Activated CD8-positive, alpha-beta T cell treated with anti-CD3 and anti-CD28 coated beads for 36 hours (primary cell): ENCODE results near the gene CTNNB1. TPM values are rescaled to one million over a fixed set of nuclear protein-coding genes. Genes with fewer than 3 reads are reported as not detected.

Experiments used
- ATAC-seq: fragments of 200-7000 bp; cut with Tn5 transposase; one replicate; pipeline ENCODE4 v1.10.0; 2021; ENCODE audit warnings: mild to moderate bottlenecking, moderate library complexity
- CTCF ChIA-PET: fragments of 350-600 bp; sonication (Branson Sonifier 250); formaldehyde crosslinking; loops from one replicate; lab custom pipeline; 2021; ENCODE audit warnings: antibody characterized with exemption; lab: Charles Lee
- POLR2A ChIA-PET: fragments of 350-600 bp; sonication (Branson Sonifier 250); formaldehyde crosslinking; loops from one replicate; lab custom pipeline; 2021; ENCODE audit warnings: antibody characterized with exemption; lab: Charles Lee
- DNase-seq: peaks from one replicate; pipeline ENCODE4 v3.0.0-alpha.2; 2020
- H3K27ac Mint-ChIP-seq: one replicate; pipeline ENCODE4 v1.8.0; 2021; ENCODE audit warnings: mild to moderate bottlenecking, mixed read lengths
- H3K27me3 Mint-ChIP-seq: one replicate; pipeline ENCODE4 v1.8.0; 2021; ENCODE audit warnings: mixed read lengths
- H3K36me3 Mint-ChIP-seq: one replicate; pipeline ENCODE4 v1.8.0; 2021; ENCODE audit warnings: low read depth, mixed read lengths
- H3K4me1 Mint-ChIP-seq: one replicate; pipeline ENCODE4 v1.8.0; 2021; ENCODE audit warnings: low read depth, mixed read lengths
- H3K4me3 Mint-ChIP-seq: one replicate; pipeline ENCODE4 v1.8.0; 2021; ENCODE audit warnings: mild to moderate bottlenecking, moderate library complexity, mixed read lengths
- H3K9me3 Mint-ChIP-seq: one replicate; pipeline ENCODE4 v1.8.0; 2021; ENCODE audit warnings: mixed read lengths
- intact Hi-C: fragments of 100-400 bp; cut with micrococcal nuclease; formaldehyde crosslinking; loops from one replicate; pipeline ENCODE4 v1.10.0; 2022
- total RNA-seq, 2 experiments: library from RNA; stranded (reverse); gene quantifications; one replicate each; pipeline ENCODE4 v1.2.3, GENCODE V29; 2021
- TF ChIP-seq, protein P1 (sequence below): fragments of 200-600 bp; IDR thresholded peaks from one replicate; pipeline ENCODE4 v1.8.0; 2022; ENCODE audit warnings: antibody characterized with exemption, mild to moderate bottlenecking

Gene CTNNB1
- total RNA-seq, 2 experiments from 2014 or later, result 99.9 to 104 TPM

DNA sequence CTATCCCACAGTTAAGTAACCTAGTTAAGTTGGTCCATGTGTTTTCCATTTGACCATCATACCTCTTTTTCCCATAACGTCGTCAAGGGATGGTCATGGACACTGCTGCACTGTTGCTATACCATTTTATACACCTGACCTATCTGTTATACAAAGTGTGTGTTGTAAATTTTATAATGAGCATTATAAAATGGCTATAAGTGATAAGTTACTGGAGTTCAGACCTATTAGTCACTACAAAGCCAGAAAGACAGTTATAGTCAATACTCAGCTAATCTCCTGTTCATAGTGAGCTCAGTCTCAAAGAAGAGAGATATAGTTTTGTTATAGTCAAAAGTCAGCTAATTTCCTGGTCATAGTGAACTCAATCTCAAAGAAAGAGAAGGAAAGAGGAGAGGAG is 18.9 kb upstream of the CTNNB1 start:
- POLR2A ChIA-PET, result interaction anchor here (1.4 kb wide), 1 partner anchor 18 kb away, joined by 7 read pairs; the partner anchor contains the start of gene CTNNB1
- DNase-seq, result no peak

DNA sequence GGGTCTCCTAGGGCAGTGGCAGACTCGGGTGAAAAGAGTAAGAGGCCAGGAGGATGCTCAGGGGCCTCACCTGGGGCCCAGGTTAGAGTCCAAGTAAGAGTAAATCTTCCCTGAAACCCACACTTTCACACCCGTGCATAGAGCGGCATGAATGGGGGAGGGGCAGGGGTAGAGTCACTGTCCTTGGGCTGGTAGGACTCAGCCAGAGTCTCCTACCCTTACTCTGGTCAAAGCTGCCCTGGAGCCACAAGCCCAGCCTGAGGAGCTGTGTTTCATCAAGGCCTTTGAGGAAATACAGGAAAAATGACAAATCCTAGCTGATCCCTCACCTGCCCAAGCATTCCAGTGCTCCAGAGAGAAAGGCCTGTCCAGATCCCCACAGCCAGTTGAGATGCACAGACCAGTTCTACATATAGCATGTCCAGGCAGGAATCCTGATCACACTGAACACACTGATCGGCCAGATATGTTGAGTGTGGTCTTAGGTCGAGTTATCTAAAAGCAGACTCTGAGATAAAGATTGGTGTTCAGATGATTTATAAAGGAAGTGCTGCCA is 16.7 kb upstream of the CTNNB1 start:
- intact Hi-C loops, result no loop called here
- ChIA-PET CTCF (no interaction called here), POLR2A (interaction anchor here (1.1 kb wide), 1 partner anchor 17 kb away, joined by 3 read pairs; the partner anchor contains the start of gene CTNNB1)
- no peak overlapping the region for H3K4me3 Mint-ChIP-seq
- TF ChIP-seq, protein P1, sequence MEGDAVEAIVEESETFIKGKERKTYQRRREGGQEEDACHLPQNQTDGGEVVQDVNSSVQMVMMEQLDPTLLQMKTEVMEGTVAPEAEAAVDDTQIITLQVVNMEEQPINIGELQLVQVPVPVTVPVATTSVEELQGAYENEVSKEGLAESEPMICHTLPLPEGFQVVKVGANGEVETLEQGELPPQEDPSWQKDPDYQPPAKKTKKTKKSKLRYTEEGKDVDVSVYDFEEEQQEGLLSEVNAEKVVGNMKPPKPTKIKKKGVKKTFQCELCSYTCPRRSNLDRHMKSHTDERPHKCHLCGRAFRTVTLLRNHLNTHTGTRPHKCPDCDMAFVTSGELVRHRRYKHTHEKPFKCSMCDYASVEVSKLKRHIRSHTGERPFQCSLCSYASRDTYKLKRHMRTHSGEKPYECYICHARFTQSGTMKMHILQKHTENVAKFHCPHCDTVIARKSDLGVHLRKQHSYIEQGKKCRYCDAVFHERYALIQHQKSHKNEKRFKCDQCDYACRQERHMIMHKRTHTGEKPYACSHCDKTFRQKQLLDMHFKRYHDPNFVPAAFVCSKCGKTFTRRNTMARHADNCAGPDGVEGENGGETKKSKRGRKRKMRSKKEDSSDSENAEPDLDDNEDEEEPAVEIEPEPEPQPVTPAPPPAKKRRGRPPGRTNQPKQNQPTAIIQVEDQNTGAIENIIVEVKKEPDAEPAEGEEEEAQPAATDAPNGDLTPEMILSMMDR, result no peak
- H3K27ac Mint-ChIP-seq, result no peak overlapping the region
- no peaks in the 10 kb centered on the region for H3K4me1 Mint-ChIP-seq
- ATAC-seq (no peak), DNase-seq (no peak)
- no peaks in the 10 kb centered on the region for H3K9me3 Mint-ChIP-seq
- peaks cover 16% of the 10 kb centered on the region for H3K27me3 Mint-ChIP-seq
- H3K36me3 Mint-ChIP-seq, result no peaks in the 10 kb centered on the region

More for the DNA sequence above, 18.9 kb upstream of the CTNNB1 start:
- intact Hi-C loops, result no loop called here
- no peaks in the 10 kb centered on the region for H3K36me3 Mint-ChIP-seq
- peaks cover 26% of the 10 kb centered on the region for H3K27me3 Mint-ChIP-seq
- TF ChIP-seq, protein P1, result no peak
- no peaks in the 10 kb centered on the region for H3K9me3 Mint-ChIP-seq
- no peak for ATAC-seq
- no peak overlapping the region for H3K4me3 Mint-ChIP-seq
- H3K27ac Mint-ChIP-seq, result no peak overlapping the region
- H3K4me1 Mint-ChIP-seq, result no peaks in the 10 kb centered on the region
- CTCF ChIA-PET, result no interaction called here

DNA sequence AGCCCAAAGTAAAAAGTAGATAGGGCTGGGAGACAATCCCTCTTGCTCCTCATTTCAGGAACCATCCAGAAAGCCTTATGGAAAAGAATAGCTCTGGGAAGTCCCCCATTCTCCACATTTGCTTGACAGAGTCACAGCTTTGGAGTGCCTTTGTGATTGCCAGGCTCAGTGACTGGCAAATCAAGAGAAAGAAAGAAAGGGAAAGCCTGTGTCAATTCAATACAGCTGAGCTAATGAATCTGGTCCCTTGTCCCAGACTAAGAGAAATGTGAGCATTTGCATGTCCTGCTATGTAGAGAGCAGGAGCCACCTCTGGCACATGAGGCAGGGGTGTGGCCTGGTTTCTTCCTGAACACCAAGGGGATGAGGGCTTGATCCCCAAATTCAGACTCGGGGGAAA is 14.9 kb upstream of the CTNNB1 start:
- ATAC-seq (no peak), DNase-seq (no peak)
- peaks cover 12% of the 10 kb centered on the region for H3K4me1 Mint-ChIP-seq
- TF ChIP-seq, protein P1, result no peak
- no peak overlapping the region for H3K27ac Mint-ChIP-seq
- no peak overlapping the region for H3K4me3 Mint-ChIP-seq
- peaks cover 16% of the 10 kb centered on the region for H3K27me3 Mint-ChIP-seq
- ChIA-PET CTCF (no interaction called here), POLR2A (interaction anchor here (3.4 kb wide), 1 partner anchor 15 kb away, joined by 14 read pairs; the partner anchor contains the start of gene CTNNB1)
- H3K36me3 Mint-ChIP-seq, result no peaks in the 10 kb centered on the region
- no peaks in the 10 kb centered on the region for H3K9me3 Mint-ChIP-seq
- intact Hi-C loops, result no loop called here

DNA sequence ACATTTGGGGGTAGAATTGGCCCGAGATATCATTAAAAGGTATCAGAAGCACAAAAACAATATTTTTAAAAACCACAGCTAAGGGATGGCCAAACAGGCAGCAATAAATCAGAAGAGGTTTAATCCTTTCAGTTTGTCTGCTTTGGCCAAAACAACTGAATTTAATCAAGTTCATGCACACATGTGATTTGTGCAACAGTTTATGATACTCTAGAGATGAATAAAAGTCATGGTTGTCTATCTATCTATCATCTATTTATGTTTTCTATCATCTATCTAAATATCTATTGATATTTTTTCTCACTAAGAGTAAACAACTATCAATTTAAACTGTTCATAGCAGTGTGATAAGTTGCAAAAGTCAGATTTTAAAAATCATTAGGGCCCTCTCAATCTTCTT is 13.0 kb upstream of the CTNNB1 start:
- H3K9me3 Mint-ChIP-seq, result no peaks in the 10 kb centered on the region
- DNase-seq (no peak), ATAC-seq (no peak)
- TF ChIP-seq, protein P1, result no peak
- H3K27ac Mint-ChIP-seq, result no peak overlapping the region
- no peak overlapping the region for H3K4me3 Mint-ChIP-seq
- POLR2A ChIA-PET, result interaction anchor here (3.4 kb wide), 1 partner anchor 13 kb away, joined by 14 read pairs; the partner anchor contains the start of gene CTNNB1
- peaks cover 23% of the 10 kb centered on the region for H3K4me1 Mint-ChIP-seq
- H3K27me3 Mint-ChIP-seq, result peaks cover 16% of the 10 kb centered on the region
- intact Hi-C loops, result no loop called here
- CTCF ChIA-PET, result no interaction called here
- no peaks in the 10 kb centered on the region for H3K36me3 Mint-ChIP-seq

DNA sequence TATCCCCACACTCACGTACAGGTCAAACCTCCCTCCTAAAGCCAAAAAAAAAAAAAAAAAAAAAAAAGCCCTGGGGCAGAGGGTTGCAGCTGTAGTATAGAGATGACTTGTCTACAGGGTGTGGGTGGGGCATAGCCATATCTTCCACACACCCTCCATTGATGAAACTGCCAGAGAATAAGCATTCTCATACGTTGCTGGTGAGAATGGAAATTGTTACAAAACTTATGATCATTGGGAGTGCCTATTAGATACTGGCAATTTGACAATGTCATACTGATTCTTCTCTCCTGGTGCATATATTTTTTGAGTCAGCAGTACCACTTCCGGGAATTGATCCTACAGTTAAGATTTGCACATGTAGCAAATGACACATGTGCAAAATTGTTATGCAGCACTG is 11.0 kb upstream of the CTNNB1 start:
- DNase-seq, result peak; percentile 59
- CTCF ChIA-PET, result no interaction called here
- H3K9me3 Mint-ChIP-seq, result no peaks in the 10 kb centered on the region

More for the DNA sequence above, 11.0 kb upstream of the CTNNB1 start:
- Mint-ChIP-seq H3K4me3 (no peak overlapping the region), H3K27me3 (peaks cover 19% of the 10 kb centered on the region), H3K4me1 (peaks cover 23% of the 10 kb centered on the region), H3K36me3 (no peaks in the 10 kb centered on the region), H3K27ac (peak overlapping the region; percentile 23)
- peak; percentile 97 for ATAC-seq
- TF ChIP-seq, protein P1, result no peak
- intact Hi-C loops, result no loop called here
- POLR2A ChIA-PET, result no interaction called here
